Measurements from ENCODE around the gene ULBP3.
"Not testable (repeated sequence)": the region's sequence is repeated elsewhere in the genome, so short reads cannot be mapped to it uniquely, and the experiment has no call there.

ULBP3 gene

GRCh38 chr6:150088481-150089154, 19.7 kb upstream of the ULBP3 start:
- H3K27me3 Mint-ChIP-seq, result peaks cover 13% of the 10 kb centered on the region

GRCh38 chr6:150087336-150087735, 18.4 kb upstream of the ULBP3 start:
- ATAC-seq (ENCODE audit: low read depth) (no peak), DNase-seq (ENCODE audit: low spot score in 2 of 2) (no peak)
- Mint-ChIP-seq H3K9me3 (no peaks in the 10 kb centered on the region), H3K36me3 (no peaks in the 10 kb centered on the region), H3K27me3 (peaks cover 19% of the 10 kb centered on the region), H3K4me1 (no peaks in the 10 kb centered on the region), H3K4me3 (no peak overlapping the region), H3K27ac (no peak overlapping the region)

More at GRCh38 chr6:150088481-150089154, 19.7 kb upstream of the ULBP3 start:
- ATAC-seq (ENCODE audit: low read depth) (no peak), DNase-seq (ENCODE audit: low spot score in 2 of 2) (no peak)
- Mint-ChIP-seq H3K4me1 (no peaks in the 10 kb centered on the region), H3K27ac (no peak overlapping the region), H3K4me3 (no peak overlapping the region), H3K9me3 (no peaks in the 10 kb centered on the region), H3K36me3 (no peaks in the 10 kb centered on the region)

GRCh38 chr6:150086026-150086425, 17.1 kb upstream of the ULBP3 start:
- ATAC-seq (ENCODE audit: low read depth) (no peak), DNase-seq (ENCODE audit: low spot score in 2 of 2) (no peak)
- H3K27me3 Mint-ChIP-seq, result peaks cover 19% of the 10 kb centered on the region
- no peaks in the 10 kb centered on the region for H3K9me3 Mint-ChIP-seq
- H3K4me1 Mint-ChIP-seq, result no peaks in the 10 kb centered on the region
- H3K27ac Mint-ChIP-seq, result no peak overlapping the region
- no peaks in the 10 kb centered on the region for H3K36me3 Mint-ChIP-seq
- no peak overlapping the region for H3K4me3 Mint-ChIP-seq

- DNase-seq (ENCODE audit: low spot score in 2 of 2) (no peak), ATAC-seq (ENCODE audit: low read depth) (no peak)
- H3K36me3 Mint-ChIP-seq, result no peaks in the 10 kb centered on the region
- no peak overlapping the region for H3K27ac Mint-ChIP-seq
- H3K9me3 Mint-ChIP-seq, result no peaks in the 10 kb centered on the region
- H3K27me3 Mint-ChIP-seq, result peaks cover 21% of the 10 kb centered on the region
- no peak overlapping the region for H3K4me3 Mint-ChIP-seq
- H3K4me1 Mint-ChIP-seq, result no peaks in the 10 kb centered on the region
These were observed 15.5 kb upstream of the ULBP3 start for GRCh38 chr6:150084426-150084825.

GRCh38 chr6:150083839-150084238, 14.9 kb upstream of the ULBP3 start:
- H3K4me1 Mint-ChIP-seq, result no peaks in the 10 kb centered on the region
- H3K27me3 Mint-ChIP-seq, result peaks cover 23% of the 10 kb centered on the region
- no peak for ATAC-seq (ENCODE audit: low read depth)
- H3K36me3 Mint-ChIP-seq, result no peaks in the 10 kb centered on the region
- H3K27ac Mint-ChIP-seq, result no peak overlapping the region
- H3K9me3 Mint-ChIP-seq, result no peaks in the 10 kb centered on the region
- DNase-seq (ENCODE audit: low spot score in 2 of 2), result no peak
- H3K4me3 Mint-ChIP-seq, result no peak overlapping the region

- ATAC-seq (ENCODE audit: low read depth), result no peak
- DNase-seq (ENCODE audit: low spot score in 2 of 2), result no peak
- H3K4me1 Mint-ChIP-seq, result no peaks in the 10 kb centered on the region
- H3K4me3 Mint-ChIP-seq, result no peak overlapping the region
- no peaks in the 10 kb centered on the region for H3K9me3 Mint-ChIP-seq
- H3K27me3 Mint-ChIP-seq, result peaks cover 27% of the 10 kb centered on the region
- H3K27ac Mint-ChIP-seq, result no peak overlapping the region
- no peaks in the 10 kb centered on the region for H3K36me3 Mint-ChIP-seq
These were observed 12.8 kb upstream of the ULBP3 start for GRCh38 chr6:150081702-150082101.

GRCh38 chr6:150079604-150080003, 10.7 kb upstream of the ULBP3 start:
- Mint-ChIP-seq H3K27me3 (peaks cover 26% of the 10 kb centered on the region), H3K36me3 (no peaks in the 10 kb centered on the region), H3K4me1 (no peaks in the 10 kb centered on the region), H3K27ac (no peak overlapping the region), H3K4me3 (no peak overlapping the region), H3K9me3 (no peaks in the 10 kb centered on the region)
- DNase-seq (ENCODE audit: low spot score in 2 of 2), result no peak
- ATAC-seq (ENCODE audit: low read depth), result no peak

GRCh38 chr6:150078788-150079187, 9.9 kb upstream of the ULBP3 start:
- H3K4me1 Mint-ChIP-seq, result no peaks in the 10 kb centered on the region
- ATAC-seq (ENCODE audit: low read depth), result no peak
- no peaks in the 10 kb centered on the region for H3K9me3 Mint-ChIP-seq
- no peak overlapping the region for H3K27ac Mint-ChIP-seq
- no peak overlapping the region for H3K4me3 Mint-ChIP-seq
- peaks cover 23% of the 10 kb centered on the region for H3K27me3 Mint-ChIP-seq
- DNase-seq (ENCODE audit: low spot score in 2 of 2), result no peak
- no peaks in the 10 kb centered on the region for H3K36me3 Mint-ChIP-seq

- H3K36me3 Mint-ChIP-seq, result no peaks in the 10 kb centered on the region
- no peaks in the 10 kb centered on the region for H3K9me3 Mint-ChIP-seq
- no peak overlapping the region for H3K27ac Mint-ChIP-seq
- H3K4me1 Mint-ChIP-seq, result peaks cover 5% of the 10 kb centered on the region
- ATAC-seq (ENCODE audit: low read depth) (no peak), DNase-seq (ENCODE audit: low spot score in 2 of 2) (no peak)
- peaks cover 19% of the 10 kb centered on the region for H3K27me3 Mint-ChIP-seq
- no peak overlapping the region for H3K4me3 Mint-ChIP-seq
These were observed 7.4 kb upstream of the ULBP3 start for GRCh38 chr6:150076196-150076893.

- Mint-ChIP-seq H3K36me3 (no peaks in the 10 kb centered on the region), H3K9me3 (no peaks in the 10 kb centered on the region), H3K27ac (no peak overlapping the region), H3K27me3 (peaks cover 22% of the 10 kb centered on the region), H3K4me1 (peaks cover 10% of the 10 kb centered on the region), H3K4me3 (no peak overlapping the region)
- DNase-seq (ENCODE audit: low spot score in 2 of 2) (no peak), ATAC-seq (ENCODE audit: low read depth) (no peak)
These were observed 6.1 kb upstream of the ULBP3 start for GRCh38 chr6:150075034-150075421.

GRCh38 chr6:150074396-150075033, 5.6 kb upstream of the ULBP3 start:
- peaks cover 20% of the 10 kb centered on the region for H3K27me3 Mint-ChIP-seq
- peaks cover 12% of the 10 kb centered on the region for H3K4me1 Mint-ChIP-seq
- not testable (repeated sequence) for ATAC-seq (ENCODE audit: low read depth); H3K36me3 Mint-ChIP-seq; H3K4me3 Mint-ChIP-seq; H3K9me3 Mint-ChIP-seq; H3K27ac Mint-ChIP-seq; DNase-seq (ENCODE audit: low spot score in 2 of 2)

- H3K4me1 Mint-ChIP-seq, result peaks cover 19% of the 10 kb centered on the region
- no peak overlapping the region for H3K27ac Mint-ChIP-seq
- no peak for ATAC-seq (ENCODE audit: low read depth)
These were observed 3.3 kb upstream of the ULBP3 start for GRCh38 chr6:150072201-150072600.

GRCh38 chr6:150070236-150070818, 1.4 kb upstream of the ULBP3 start:
- peaks cover 12% of the 10 kb centered on the region for H3K27me3 Mint-ChIP-seq
- no peaks in the 10 kb centered on the region for H3K9me3 Mint-ChIP-seq
- H3K4me3 Mint-ChIP-seq, result no peak overlapping the region
- no peak for ATAC-seq (ENCODE audit: low read depth)
- peaks cover 19% of the 10 kb centered on the region for H3K4me1 Mint-ChIP-seq
- no peak overlapping the region for H3K27ac Mint-ChIP-seq
- no peak for DNase-seq (ENCODE audit: low spot score in 2 of 2)
- H3K36me3 Mint-ChIP-seq, result peaks cover 6% of the 10 kb centered on the region

More at GRCh38 chr6:150072201-150072600, 3.3 kb upstream of the ULBP3 start:
- DNase-seq (ENCODE audit: low spot score in 2 of 2), result no peak
- no peak overlapping the region for H3K4me3 Mint-ChIP-seq
- H3K27me3 Mint-ChIP-seq, result peaks cover 14% of the 10 kb centered on the region
- no peaks in the 10 kb centered on the region for H3K36me3 Mint-ChIP-seq
- H3K9me3 Mint-ChIP-seq, result no peaks in the 10 kb centered on the region

GRCh38 chr6:150069706-150070105, 785 bp upstream of the ULBP3 start:
- H3K9me3 Mint-ChIP-seq, result no peaks in the 10 kb centered on the region
- peak overlapping the region; percentile 56 for H3K27ac Mint-ChIP-seq
- peaks cover 10% of the 10 kb centered on the region for H3K27me3 Mint-ChIP-seq
- ATAC-seq (ENCODE audit: low read depth) (no peak), DNase-seq (ENCODE audit: low spot score in 2 of 2) (no peak)
- H3K36me3 Mint-ChIP-seq, result peaks cover 6% of the 10 kb centered on the region
- H3K4me3 Mint-ChIP-seq, result peak overlapping the region; percentile 46
- peaks cover 19% of the 10 kb centered on the region for H3K4me1 Mint-ChIP-seq

Data from memory B cell (primary cell).